Measurements from ENCODE around the gene SCAF8. TPM values are rescaled to one million over a fixed set of nuclear protein-coding genes. Genes with fewer than 3 reads are reported as not detected.

SCAF8 gene
- total and polyA plus RNA-seq, 2 of the 8 experiments (the other 6 are each of a cell fraction or from before 2014, with no cell fraction given), result 20.3 to 46.3 TPM

- no peak for TF ChIP-seq CHD7 (IDR thresholded peaks at IDR 0.05; ENCODE audit: insufficient replicate concordance, low read length)
- TF ChIP-seq GABPA (IDR thresholded peaks at IDR 0.05; ENCODE audit: borderline replicate concordance, insufficient read depth, low read length), result no peak
- no peak for TF ChIP-seq SIRT6 (IDR thresholded peaks at IDR 0.05; ENCODE audit: low read length)
- no peak for TF ChIP-seq TEAD4 (IDR thresholded peaks at IDR 0.05; ENCODE audit: low read depth, low read length)
- TF ChIP-seq SIN3A (conservative IDR thresholded peaks at IDR 0.05 in 1 of 2, IDR thresholded peaks at IDR 0.05 in 1 of 2; ENCODE audit: low read depth in 1 of 2, low read length in 2 of 2), result no peak
- TF ChIP-seq TAF7 (optimal IDR thresholded peaks at IDR 0.05; ENCODE audit: borderline replicate concordance, low read depth, low read length), result no peak
- TF ChIP-seq TBP (IDR thresholded peaks at IDR 0.05; ENCODE audit: low read depth, low read length), result no peak
- no peak for TF ChIP-seq YY1 (IDR thresholded peaks at IDR 0.05; ENCODE audit: low read depth, low read length)
- no peak for TF ChIP-seq SP2 (IDR thresholded peaks at IDR 0.05; ENCODE audit: low read length)
- no peak for TF ChIP-seq SUZ12 (IDR thresholded peaks at IDR 0.05; ENCODE audit: low read length)
Observed at GRCh38 chr6:154751011-154751800, 18.0 kb downstream of the SCAF8 start (continued).
